UCSD-AML1 (cell line): ENCODE results near the gene LRRC61.

Source experiments
- DNase-seq: peaks from one replicate; lab custom pipeline; 2025; ENCODE audit not compliant: unreplicated experiment; lab: John Stamatoyannopoulos, UW

LRRC61 gene

DNA sequence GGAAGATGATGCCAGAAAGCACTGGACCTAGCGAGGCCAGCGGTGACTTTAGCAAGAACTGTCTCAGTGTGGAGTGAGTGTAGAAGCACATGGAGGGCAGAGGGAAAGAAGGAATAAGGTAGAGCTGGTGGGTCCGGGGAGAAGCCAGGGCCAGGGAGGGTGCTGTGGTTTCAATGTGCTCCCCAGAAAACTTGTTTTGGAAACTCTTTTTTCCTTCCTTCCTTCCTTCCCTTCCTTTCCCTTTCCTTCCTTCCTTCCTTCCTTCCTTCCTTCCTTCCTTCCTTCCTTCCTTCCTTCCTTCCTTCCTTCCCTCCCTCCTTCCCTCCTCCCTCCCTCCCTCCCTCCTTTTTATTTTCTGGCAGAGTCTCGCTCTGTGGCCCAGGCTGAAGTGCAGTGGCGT is 23.8 kb downstream of the LRRC61 start:
- no peak for DNase-seq

DNA sequence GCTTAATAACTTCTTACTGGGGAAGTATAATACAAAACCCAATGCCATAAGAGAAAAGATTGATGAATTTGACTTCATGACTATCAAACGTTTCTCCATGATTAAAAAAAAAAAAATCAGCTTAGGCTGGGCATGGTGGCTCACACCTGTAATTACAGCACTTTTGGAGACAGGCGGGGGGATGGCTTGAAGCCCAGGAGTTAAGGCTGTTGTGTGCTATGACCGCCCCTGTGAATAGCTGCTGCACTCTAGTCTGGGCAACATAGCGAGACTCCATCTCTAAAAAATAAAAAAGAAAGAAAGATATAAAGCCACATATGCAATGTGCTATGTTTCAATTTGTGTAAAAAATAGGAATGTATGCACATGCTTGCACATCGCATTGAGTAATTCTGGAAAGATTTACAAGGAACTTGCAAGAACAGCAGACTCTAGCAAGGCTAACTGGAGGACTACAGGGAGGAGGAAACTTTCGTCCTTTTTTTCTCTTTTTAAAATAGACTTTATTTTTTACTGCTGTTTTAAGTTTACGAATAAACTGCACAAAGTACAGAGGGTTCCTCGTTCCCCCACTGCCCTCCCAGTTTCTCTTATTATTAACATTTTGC is 28.5 kb downstream of the LRRC61 start:
- no peak for DNase-seq

DNA sequence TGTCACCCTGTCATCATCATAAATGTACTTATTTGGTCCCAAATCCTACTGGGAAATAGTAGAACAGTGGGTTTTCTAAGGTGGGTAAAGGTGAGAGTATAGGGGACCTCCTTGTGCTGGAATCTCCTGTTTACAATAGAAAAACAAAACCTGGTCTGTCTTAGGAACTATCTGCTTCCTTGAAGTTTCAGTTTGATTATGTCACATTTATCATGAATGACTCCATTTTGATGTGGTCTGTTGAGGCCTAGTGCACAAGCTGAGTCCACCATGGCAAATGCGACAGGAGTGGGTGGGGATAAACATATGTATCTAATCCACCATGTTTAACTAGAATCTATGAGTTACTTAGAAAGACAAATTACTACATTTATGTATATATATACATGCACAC is 32.5 kb downstream of the LRRC61 start:
- no peak for DNase-seq

DNA sequence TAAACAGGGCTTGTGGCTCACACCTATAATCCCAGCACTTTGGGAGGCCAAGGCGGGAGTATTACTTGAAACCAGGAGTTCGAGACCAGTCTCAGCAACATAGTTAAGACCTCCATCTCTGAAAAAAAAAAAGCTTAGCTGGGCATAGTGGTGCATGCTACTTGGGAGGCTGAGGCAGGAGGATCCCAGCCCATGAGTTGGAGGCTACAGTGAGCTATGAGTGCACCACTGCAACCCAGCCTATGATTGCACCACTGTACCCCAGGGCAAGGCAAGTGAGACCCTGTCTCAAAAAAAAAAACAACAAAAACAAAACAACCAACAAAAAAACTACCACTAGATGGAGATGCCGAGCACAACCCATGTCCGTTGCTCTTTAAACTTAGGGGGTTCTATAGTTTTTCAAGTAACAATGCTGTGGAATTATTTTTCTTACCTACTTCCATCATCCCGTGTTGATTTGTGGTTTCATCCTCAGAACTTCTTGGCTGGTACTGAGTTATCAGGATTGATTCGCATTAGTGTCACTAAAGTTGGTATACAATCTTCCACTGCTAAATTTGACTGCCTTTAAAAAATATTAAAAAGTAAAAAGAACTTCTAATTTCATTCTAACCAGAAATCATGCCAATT is 33.2 kb downstream of the LRRC61 start:
- DNase-seq, result no peak

DNA sequence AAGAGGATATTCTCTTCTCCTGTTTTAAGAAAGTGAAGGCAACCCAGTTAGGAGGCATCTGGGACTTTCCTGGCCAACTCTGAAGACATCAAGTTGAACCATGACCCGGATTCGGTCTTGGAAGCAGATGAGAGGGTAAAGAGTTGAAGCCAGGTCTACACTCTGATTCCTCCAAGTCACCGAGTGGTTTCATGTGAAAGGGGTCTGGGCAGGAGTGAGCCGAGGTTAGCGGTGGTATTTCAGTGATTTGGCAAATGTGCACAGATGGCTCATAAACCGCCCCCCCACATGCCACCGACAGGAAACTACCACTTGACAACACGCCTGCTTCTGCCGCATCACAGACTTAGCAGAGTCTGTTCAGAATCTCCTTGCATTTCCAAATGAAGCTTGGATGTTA is 34.1 kb downstream of the LRRC61 start:
- DNase-seq, result no peak

DNA sequence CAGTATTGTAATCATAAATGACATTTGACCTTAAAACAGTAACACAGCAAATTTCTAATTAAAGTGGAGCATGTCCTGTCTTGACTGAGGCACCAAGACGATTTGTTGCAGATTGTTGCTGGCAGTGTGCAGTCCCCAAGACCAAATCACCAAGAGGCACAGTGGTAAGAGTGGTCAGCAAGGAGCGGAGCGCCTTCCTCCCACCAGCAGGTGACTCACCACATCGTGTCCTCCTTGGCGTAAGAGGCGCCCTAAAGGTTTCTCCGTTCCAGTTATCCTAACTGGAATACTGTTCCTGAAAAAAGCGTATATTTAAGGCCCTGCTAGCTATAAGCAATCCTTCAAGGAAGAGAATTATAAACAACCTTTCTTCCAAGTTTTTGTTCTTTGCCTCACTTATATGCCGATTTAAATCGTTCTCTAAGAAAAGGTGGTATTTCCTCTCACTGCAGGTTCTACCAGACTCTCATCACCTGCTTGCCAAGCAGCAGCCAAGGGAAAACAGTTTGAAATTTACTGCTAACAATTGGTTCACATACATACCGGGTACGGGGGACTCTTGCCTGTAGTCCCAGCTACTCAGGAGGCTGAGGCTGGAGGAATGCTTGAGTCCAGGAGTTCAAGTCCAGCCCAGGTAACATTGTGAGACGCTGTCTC is 34.7 kb downstream of the LRRC61 start:
- DNase-seq, result no peak

DNA sequence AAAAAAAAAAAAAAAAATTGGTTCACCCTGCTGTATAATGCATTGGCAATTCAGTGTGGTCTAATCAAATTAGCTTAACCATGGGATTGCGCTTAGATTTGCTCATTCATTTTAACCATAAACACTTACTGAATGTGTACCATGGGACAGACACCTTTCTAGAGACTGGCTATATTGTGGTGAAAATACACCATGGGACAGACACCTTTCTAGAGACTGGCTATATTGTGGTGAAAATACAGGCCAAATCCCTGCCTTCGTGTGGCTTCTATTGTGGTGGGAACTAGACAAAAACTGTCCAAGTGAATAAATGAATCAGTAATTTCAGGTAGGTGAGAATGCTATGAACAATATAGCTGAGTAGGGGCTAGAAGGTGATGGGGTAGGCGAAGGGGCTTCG is 35.3 kb downstream of the LRRC61 start:
- DNase-seq, result no peak

DNA sequence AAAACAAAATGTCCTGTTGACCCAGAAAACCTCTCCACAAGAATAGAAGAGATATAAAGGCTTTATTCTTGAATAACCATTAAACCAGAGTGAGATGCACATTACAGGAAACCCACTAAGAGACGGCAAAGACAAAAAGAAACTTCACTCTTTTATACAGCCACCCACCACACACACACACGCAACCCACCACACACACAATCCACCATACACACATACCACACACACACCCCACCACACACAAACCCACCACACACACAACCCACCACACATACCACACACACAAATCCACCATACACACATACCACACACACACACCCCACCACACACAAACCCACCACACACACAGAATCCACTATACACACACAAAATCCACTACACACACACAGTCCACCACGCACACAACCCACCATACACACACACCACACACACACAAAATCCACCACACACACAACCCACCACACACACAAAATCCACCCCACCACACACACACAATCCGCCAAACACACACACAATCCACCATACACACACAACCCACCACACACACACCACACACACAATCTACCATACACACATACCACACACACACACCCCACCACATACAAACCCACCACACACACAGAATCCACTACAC is 36.0 kb downstream of the LRRC61 start:
- DNase-seq, result no peak

DNA sequence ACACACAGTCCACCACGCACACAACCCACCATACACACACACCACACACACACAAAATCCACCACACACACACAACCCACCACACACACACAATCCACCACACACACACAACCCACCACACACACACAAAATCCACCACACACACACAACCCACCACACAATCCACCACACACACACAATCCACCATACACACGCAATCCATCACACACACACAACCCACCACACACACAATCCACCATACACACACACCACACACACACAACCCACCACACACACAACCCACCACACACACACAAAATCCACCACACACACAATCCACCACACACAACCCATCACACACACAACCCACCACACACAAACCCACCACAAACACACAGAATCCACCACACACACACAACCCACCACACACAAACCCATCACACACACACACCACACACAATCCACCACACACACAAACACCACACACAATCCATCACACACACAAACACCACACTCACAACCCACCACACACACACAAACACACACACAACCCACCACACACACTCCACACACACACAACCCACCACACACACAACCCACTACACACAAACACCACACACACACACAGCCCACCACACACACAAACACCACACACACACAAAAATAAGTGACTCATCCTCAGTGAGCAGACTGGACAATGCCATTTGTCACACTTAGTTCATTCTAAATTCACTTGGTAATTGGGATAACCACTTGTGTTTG is 36.6 kb downstream of the LRRC61 start:
- DNase-seq, result no peak

DNA sequence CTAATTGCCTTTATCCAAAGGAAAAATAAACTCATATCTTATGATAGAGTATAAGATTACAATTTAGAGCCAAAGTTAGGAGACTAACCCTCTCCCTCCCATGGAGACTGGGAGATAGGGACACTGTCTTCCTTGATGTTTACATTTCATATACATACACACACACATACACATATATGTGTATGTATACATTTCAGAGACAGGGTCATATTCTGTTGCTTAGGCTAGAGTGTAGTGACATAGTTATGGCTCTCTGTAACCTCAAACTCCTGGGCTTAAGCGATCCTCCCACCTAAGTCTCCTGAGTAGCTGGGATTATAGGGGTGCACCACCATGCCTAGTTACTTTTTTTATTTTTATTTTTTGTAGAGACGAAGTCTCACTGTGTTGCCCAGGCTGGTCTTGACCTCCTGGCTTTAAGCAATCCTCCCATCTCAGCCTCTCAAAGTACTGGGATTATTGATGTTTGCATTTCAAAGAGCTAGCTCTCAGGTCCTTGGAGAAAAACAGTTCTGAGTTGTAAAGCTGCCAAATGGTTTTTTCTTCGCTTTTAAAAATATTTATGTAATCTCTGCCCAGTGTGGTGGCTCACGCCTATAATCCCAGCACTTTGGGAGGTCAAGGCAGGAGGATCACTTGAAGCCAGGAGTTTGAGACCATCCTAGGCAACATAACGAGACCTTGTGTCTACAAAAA is 37.4 kb downstream of the LRRC61 start:
- no peak for DNase-seq

DNA sequence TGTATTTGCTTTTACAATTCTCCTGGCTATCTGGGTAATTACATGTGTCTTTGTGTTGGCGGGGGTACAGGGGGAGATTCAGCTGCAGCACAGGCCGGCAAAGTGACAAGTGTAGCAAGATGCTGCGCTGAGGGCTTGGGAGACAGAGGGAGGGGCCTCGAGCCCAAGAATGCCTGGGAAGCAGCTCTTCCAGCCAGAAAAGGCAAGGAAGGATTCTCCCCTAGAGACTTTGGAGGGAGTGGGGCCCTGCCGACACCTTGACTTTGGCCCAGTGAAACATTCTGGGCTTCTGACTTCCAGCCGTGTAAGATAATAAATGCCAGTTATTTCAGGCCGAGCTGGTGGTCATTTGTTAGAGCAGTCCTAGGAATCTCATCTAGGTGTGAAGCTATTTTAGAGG is 38.2 kb downstream of the LRRC61 start:
- no peak for DNase-seq

DNA sequence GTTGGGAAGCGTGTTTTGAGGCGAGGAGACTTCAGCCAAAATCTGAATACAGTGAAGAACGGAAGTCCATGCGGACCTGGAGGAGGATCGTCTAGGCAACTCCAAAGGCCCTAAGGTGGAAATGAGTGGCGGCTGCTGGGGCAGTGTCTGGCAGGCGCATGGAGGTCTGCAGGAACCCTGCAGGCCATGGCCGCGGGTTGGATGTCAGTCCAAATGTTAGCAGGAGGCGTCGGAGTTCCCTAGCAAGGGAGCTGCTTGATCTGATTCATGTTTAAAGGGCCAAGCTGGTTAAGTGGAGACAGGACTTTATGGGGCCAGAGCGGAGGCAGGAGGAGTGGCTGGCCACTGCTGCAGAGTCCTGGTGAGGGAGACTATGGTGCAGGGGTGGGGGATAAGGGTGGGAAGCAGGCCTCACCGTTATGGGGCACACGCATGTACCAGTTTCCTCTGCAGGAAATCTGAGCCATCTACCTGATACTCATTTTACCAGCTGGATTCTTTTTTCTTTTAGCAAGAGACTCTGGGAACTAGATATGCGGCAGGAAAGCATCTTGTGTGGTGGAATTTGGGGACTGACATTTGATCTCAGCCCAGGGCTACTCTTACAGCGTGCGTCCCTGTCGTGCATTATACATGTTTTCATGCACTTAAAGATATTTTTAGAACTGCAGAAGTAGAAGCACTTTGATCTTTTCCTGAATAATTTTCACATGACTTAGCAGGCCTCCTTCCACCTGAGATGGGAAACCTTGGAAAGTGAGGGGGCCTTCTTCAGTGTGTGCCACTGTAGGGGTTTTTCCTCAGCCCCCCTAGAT is 38.9 kb downstream of the LRRC61 start:
- no peak for DNase-seq

DNA sequence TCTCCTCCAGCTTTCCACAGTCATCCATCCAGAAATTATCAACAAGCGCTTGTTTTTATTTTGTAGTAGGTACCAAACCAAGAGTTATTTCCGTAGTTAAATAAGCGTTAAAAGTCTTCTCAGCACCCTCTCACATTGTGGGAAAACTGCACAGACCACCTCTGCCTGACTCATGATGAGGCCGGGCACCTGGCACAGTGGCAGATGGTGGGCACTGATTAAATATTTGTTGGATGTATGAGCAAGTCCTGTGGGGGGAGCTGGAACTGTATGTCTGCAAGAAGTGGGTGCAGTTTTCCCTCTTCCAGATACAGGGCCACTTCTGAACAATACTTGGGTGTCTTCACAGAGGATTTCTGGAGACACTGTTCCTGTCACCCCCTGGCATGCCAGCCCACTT is 40.2 kb downstream of the LRRC61 start:
- no peak for DNase-seq

DNA sequence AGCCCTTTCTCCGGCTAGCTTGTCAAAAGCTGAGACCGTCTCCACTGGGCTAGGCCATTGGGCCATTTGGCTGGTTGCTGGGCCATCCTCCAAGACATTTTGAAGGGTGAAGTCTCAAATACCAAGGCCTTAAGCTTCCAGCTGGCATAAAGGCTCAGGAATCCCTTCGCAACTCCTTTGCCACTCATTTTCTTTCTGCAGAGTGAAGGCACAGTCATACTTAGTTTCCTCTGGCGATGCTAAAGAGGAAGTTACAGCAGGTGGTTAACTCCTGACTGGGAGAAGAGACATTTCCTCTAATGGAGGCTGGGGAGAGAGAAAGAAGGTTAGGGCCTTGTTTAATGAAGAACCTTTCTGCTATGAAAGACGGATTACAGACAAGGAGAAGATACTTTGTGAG is 40.7 kb downstream of the LRRC61 start:
- peak; percentile 12 for DNase-seq

DNA sequence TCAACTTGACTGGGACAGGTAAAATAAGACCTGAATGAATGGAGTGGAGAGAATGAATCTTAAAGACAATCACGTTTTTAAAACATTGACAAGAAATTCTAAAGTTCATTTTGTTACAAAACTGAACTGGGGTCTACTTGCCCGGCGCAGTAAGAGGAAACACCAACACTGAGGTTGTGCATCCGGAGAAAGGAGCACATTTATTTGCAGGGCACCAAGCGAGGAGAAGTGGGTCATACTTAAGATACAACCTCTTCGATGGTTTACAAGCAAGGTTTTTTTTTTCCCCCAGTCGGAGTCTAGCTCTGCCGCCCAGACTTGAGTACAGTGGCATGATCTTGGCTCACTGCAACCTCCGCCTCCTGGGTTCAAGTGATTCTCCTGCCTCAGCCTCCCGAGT is 42.0 kb downstream of the LRRC61 start:
- no peak for DNase-seq

DNA sequence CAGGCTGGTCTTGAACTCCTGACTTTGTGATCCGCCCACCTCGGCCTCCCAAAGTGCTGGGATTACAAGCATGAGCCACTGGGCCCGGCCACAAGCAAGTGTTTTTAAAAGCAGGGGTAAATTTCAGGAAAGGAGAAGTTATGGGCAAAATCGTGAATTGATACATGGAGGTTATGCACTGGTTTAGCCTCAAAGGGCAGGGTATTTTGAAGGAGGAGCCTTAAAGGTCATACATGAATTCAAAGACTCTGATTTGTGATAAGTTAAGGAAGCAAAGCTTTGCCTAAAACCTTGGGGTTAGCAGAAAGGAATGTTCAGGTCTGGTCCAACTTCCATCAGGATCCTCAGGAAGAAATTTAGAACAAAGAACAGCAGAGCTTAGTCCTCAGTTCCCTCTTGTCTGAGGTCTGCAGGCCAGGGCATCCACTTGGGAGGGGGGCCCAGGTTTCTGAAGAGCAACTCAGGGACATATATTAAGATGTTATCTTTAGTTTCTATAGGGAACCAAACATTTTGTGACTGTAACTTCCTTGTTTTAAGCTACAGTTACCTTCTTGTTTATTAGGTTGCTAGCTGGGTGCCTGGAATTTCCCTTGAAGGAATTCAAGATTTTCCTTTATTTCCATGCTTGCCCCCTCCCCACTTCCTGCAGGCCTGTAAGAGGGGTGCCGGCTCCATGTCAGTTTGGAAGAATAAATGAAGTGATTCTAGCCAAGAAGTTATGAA is 42.7 kb downstream of the LRRC61 start:
- DNase-seq, result no peak

DNA sequence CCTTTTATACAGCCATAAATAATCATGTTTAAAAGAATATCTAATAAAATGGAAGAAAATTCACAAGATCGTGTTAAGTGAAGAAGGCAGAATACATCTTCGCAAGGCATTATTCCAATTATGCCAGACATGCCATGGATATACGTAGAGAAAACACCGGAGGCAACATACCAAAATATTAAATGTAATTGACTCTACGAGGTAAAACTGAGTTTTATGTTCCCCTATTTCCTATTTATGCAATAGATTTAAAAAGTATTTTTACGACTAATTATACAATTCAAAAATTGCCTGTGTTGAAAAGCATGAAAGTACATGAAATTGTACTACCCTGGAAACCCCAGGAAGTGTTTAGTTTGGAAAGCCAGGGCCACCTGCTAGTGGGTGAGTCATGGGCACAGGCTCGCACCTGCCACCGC is 44.5 kb downstream of the LRRC61 start:
- no peak for DNase-seq

DNA sequence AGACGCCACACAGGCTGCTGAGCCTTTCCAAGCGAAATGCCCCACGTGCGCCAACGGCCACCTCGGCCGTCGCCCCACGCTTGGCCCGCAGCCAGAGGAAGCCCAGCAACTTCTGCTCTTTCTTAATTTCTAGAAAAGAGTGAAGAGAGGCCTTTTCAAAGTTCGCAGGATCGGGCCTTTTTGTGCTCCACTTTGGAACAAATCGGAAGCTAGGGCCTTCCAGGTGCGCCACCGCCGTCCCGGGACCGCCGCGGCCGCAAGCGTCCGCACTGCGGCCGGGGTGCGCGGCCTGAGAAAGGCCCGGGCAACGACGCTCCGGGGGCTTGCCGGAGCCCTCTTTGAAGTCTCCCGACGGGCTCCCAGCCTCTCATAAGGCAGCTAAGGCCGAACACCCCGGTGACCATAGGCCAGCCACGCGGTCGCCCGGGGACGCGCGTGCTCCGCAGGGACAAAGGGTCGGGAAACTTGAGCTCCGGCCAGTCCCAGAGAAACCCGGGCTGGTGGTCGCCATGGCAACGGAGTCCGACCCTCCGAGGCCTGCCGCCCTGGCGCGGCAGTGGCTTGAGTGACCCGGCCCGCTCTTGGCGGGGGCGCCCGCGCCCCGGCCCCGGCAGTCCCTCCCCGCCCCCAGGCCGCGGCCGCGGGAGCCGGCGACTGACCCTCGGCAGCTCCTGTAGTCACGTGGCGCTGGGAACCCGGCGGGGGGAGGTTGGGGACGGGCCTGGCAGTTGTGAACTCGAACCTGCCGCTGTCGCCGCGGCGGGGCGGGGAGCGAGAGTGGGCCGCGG is 45.1 kb downstream of the LRRC61 start, which contains the start of gene REPIN1:
Gene REPIN1 (plus strand): TSS at position 727 of the 788 bp plus-strand sequence. CDS start 890 bp downstream, outside the sequence.
- peak; percentile 75 for DNase-seq
